ENCODE results near the gene NLK.

NLK gene

DNA sequence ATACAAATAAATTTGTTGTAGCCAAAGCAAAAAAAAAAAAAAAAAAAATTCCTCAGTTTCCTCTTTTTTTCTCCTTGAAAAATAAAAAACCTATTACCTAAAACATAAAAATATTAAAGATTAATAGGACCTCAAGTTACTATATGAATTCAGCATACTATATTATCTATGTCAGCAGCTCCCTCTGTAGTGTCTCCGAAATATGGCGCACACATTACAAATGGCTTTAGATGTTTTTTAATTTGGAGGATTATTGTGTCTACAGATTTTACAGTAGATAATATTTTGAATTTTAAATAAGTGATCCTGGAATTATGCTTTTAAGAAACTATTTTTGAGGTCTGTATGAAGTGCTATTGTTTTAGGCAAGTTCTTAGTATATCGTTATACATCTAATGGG lies 94.4 kb downstream of the NLK start:
- ATAC-seq, result no peak
- TF ChIP-seq RARB (CRISPR knock-in tag; IDR thresholded peaks at IDR 0.05) (no peak), PATZ1 (CRISPR knock-in tag; IDR thresholded peaks at IDR 0.05; ENCODE audit: borderline replicate concordance) (no peak), ZFP30 (CRISPR knock-in tag; IDR thresholded peaks at IDR 0.05) (no peak), ESRRG (CRISPR knock-in tag; IDR thresholded peaks at IDR 0.05) (no peak), CSDC2 (CRISPR knock-in tag; IDR thresholded peaks at IDR 0.05) (no peak), PPARA (CRISPR knock-in tag; IDR thresholded peaks at IDR 0.05; ENCODE audit: borderline replicate concordance) (no peak), ZC3H10 (CRISPR knock-in tag; IDR thresholded peaks at IDR 0.05) (no peak), ISL1 (CRISPR knock-in tag; IDR thresholded peaks at IDR 0.05) (no peak), GLIS3 (CRISPR knock-in tag; IDR thresholded peaks at IDR 0.05) (no peak), BACH2 (CRISPR knock-in tag; IDR thresholded peaks at IDR 0.05; ENCODE audit: borderline replicate concordance) (no peak), ZNF565 (CRISPR knock-in tag; conservative IDR thresholded peaks at IDR 0.05; ENCODE audit: low read depth) (no peak), TOX (CRISPR knock-in tag; IDR thresholded peaks at IDR 0.05; ENCODE audit: borderline replicate concordance) (no peak), ZNF8 (CRISPR knock-in tag; IDR thresholded peaks at IDR 0.05) (no peak), TCF4 (CRISPR knock-in tag; IDR thresholded peaks at IDR 0.05; ENCODE audit: borderline replicate concordance) (no peak), TSHZ2 (CRISPR knock-in tag; IDR thresholded peaks at IDR 0.05) (no peak), ARNTL (CRISPR knock-in tag; IDR thresholded peaks at IDR 0.05; ENCODE audit: borderline replicate concordance, low read depth) (no peak), SNAI2 (CRISPR knock-in tag; IDR thresholded peaks at IDR 0.05) (no peak), ZNF70 (CRISPR knock-in tag; IDR thresholded peaks at IDR 0.05) (no peak)
- TF ChIP-seq, protein P1, sequence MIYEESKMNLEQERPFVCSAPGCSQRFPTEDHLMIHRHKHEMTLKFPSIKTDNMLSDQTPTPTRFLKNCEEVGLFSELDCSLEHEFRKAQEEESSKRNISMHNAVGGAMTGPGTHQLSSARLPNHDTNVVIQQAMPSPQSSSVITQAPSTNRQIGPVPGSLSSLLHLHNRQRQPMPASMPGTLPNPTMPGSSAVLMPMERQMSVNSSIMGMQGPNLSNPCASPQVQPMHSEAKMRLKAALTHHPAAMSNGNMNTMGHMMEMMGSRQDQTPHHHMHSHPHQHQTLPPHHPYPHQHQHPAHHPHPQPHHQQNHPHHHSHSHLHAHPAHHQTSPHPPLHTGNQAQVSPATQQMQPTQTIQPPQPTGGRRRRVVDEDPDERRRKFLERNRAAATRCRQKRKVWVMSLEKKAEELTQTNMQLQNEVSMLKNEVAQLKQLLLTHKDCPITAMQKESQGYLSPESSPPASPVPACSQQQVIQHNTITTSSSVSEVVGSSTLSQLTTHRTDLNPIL (CRISPR knock-in tag; IDR thresholded peaks at IDR 0.05; ENCODE audit: low read depth), result no peak
- TF ChIP-seq, protein P2, sequence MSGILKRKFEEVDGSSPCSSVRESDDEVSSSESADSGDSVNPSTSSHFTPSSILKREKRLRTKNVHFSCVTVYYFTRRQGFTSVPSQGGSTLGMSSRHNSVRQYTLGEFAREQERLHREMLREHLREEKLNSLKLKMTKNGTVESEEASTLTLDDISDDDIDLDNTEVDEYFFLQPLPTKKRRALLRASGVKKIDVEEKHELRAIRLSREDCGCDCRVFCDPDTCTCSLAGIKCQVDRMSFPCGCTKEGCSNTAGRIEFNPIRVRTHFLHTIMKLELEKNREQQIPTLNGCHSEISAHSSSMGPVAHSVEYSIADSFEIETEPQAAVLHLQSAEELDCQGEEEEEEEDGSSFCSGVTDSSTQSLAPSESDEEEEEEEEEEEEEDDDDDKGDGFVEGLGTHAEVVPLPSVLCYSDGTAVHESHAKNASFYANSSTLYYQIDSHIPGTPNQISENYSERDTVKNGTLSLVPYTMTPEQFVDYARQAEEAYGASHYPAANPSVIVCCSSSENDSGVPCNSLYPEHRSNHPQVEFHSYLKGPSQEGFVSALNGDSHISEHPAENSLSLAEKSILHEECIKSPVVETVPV (CRISPR knock-in tag; IDR thresholded peaks at IDR 0.05), result no peak

DNA sequence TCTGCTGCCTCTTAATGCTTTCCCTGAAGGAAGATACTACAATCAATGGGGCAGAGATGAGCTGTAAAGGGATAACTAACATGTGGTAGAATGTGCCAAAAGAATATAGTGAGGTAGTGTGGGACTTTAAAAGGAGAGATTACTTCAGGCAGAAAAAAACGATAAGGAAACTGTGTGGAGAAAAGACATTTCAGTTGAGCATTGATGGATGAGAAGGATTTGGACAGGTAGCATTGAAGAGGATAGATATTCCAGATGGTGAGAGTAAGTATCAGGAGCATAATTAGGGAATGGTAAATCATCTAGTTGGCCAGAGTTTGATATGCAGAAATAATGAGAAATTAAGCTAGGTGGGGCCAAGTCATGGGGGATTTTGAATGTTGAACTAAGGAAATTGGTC lies 97.3 kb downstream of the NLK start:
- ATAC-seq, result no peak
- TF ChIP-seq TCF4 (CRISPR knock-in tag; IDR thresholded peaks at IDR 0.05; ENCODE audit: borderline replicate concordance) (no peak), ZC3H10 (CRISPR knock-in tag; IDR thresholded peaks at IDR 0.05) (no peak), PPARA (CRISPR knock-in tag; IDR thresholded peaks at IDR 0.05; ENCODE audit: borderline replicate concordance) (no peak)

- no peak for ATAC-seq
- TF ChIP-seq GLIS3 (CRISPR knock-in tag; IDR thresholded peaks at IDR 0.05) (no peak), TSHZ2 (CRISPR knock-in tag; IDR thresholded peaks at IDR 0.05) (no peak), PPARA (CRISPR knock-in tag; IDR thresholded peaks at IDR 0.05; ENCODE audit: borderline replicate concordance) (no peak), SNAI2 (CRISPR knock-in tag; IDR thresholded peaks at IDR 0.05) (no peak), PATZ1 (CRISPR knock-in tag; IDR thresholded peaks at IDR 0.05; ENCODE audit: borderline replicate concordance) (no peak), RARB (CRISPR knock-in tag; IDR thresholded peaks at IDR 0.05) (no peak), ZFP30 (CRISPR knock-in tag; IDR thresholded peaks at IDR 0.05) (no peak), CSDC2 (CRISPR knock-in tag; IDR thresholded peaks at IDR 0.05) (no peak)
Measured at GRCh38 chr17:28141313-28141712, 98.8 kb downstream of the NLK start.

All from SK-N-SH treated with all-trans-retinoic acid at 6 μM for 48 hours (cell line).